ENCODE data around the gene BNIP2.

GRCh38 chr15:59702351-59702750 is 13.2 kb upstream of the BNIP2 start:
- TF ChIP-seq CTCF (IDR thresholded peaks at IDR 0.05; ENCODE audit: insufficient read depth, low read length) (no peak), REST (IDR thresholded peaks at IDR 0.05; ENCODE audit: insufficient replicate concordance, low read depth) (no peak), POLR2AphosphoS5 (IDR thresholded peaks at IDR 0.05; ENCODE audit: low read depth) (no peak), GABPA (IDR thresholded peaks at IDR 0.05; ENCODE audit: low read depth) (no peak), SPI1 (IDR thresholded peaks at IDR 0.05; ENCODE audit: borderline replicate concordance, low read depth) (no peak)
